Activated T-cell treated with anti-CD3 and anti-CD28 coated beads, Interleukin-2, amount 50 U/mL, for 72 hours (primary cell): ENCODE data around the gene TNFSF12. TPM values are rescaled to one million over a fixed set of nuclear protein-coding genes. Genes with fewer than 3 reads are reported as not detected.
A peak's percentile ranks its signal among the peaks of the same experiment; 100 is the strongest.

Experiments
- ATAC-seq, 2 donors: fragments of 150-1000 bp; cut with Tn5 transposase; replicated peaks in 1 of 2; 2 replicates each; pipeline ENCODE4 v1.10.0; 2021; ENCODE audit warnings: moderate library complexity in 2 of 2, mild to moderate bottlenecking in 1 of 2
- DNase-seq, 2 donors: peaks; one replicate each; pipeline ENCODE4 v3.0.0; 2021 to 2022; ENCODE audit warnings: mixed read lengths in 1 of 2
- H3K27ac Mint-ChIP-seq: one replicate; pipeline ENCODE4 v1.8.0; 2022; ENCODE audit warnings: mild to moderate bottlenecking, moderate library complexity, mixed read lengths
- H3K27me3 Mint-ChIP-seq: one replicate; pipeline ENCODE4 v1.8.0; 2022; ENCODE audit warnings: low read depth, mixed read lengths
- H3K36me3 Mint-ChIP-seq, 2 donors: one replicate each; pipeline ENCODE4 v1.8.0; 2022; ENCODE audit warnings: mixed read lengths in 2 of 2, mild to moderate bottlenecking in 1 of 2; ENCODE audit not compliant: insufficient read depth in 2 of 2
- H3K4me1 Mint-ChIP-seq: one replicate; pipeline ENCODE4 v1.8.0; 2022; ENCODE audit warnings: low read depth, mixed read lengths
- H3K4me3 Mint-ChIP-seq, 2 donors: one replicate each; pipeline ENCODE4 v1.8.0; 2022; ENCODE audit warnings: mild to moderate bottlenecking in 2 of 2, mixed read lengths in 2 of 2, moderate library complexity in 2 of 2
- H3K9me3 Mint-ChIP-seq, 2 donors: one replicate each; pipeline ENCODE4 v1.8.0; 2022; ENCODE audit warnings: mixed read lengths in 2 of 2
- total RNA-seq, 2 donors: library from RNA; stranded (reverse); gene quantifications; one replicate each; pipeline ENCODE4 v1.2.3, GENCODE V29; 2022

Gene TNFSF12
- total RNA-seq, 2 donors from 2014 or later = 23.2 to 25.5 TPM

DNA sequence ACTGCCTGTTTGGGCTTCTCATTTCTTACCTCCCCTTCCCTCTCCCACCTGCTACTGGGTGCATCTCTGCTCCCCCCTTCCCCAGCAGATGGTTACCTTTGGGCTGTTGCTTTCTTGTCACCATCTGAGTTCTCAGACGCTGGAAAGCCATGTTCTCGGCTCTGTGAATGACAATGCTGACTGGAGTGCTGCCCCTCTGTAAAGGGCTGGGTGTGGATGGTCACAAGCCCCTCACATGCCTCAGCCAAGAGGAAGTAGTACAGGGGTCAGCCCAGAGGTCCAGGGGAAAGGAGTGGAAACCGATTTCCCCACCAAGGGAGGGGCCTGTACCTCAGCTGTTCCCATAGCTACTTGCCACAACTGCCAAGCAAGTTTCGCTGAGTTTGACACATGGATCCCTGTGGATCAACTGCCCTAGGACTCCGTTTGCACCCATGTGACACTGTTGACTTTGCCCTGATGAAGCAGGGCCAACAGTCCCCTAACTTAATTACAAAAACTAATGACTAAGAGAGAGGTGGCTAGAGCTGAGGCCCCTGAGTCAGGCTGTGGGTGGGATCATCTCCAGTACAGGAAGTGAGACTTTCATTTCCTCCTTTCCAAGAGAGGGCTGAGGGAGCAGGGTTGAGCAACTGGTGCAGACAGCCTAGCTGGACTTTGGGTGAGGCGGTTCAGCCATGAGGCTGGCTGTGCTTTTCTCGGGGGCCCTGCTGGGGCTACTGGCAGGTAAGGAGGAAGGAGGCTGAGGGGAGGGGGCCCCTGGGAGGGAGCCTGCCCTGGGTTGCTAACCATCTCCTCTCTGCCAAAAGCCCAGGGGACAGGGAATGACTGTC, 30.4 kb downstream of the TNFSF12 start, which contains the start of gene CD68:
Gene CD68, plus strand, starts transcription at position 638 of the 833 bp plus-strand sequence. Its CDS starts 40 bp downstream, at position 678.
- Mint-ChIP-seq H3K4me1 (peaks cover 87% of the 10 kb centered on the region), H3K4me3 (peak within 1 kb of the TSS; percentile 52 to 83), H3K27ac (peak within 1 kb of the TSS; percentile 68), H3K36me3 (peaks cover 29 to 37% of the 10 kb centered on the region in 2 donors), H3K27me3 (no peaks in the 10 kb centered on the region), H3K9me3 (no peaks in the 10 kb centered on the region)
- peak; percentile 59 to 70 for ATAC-seq
- DNase-seq = peak; percentile 74 to 83

DNA sequence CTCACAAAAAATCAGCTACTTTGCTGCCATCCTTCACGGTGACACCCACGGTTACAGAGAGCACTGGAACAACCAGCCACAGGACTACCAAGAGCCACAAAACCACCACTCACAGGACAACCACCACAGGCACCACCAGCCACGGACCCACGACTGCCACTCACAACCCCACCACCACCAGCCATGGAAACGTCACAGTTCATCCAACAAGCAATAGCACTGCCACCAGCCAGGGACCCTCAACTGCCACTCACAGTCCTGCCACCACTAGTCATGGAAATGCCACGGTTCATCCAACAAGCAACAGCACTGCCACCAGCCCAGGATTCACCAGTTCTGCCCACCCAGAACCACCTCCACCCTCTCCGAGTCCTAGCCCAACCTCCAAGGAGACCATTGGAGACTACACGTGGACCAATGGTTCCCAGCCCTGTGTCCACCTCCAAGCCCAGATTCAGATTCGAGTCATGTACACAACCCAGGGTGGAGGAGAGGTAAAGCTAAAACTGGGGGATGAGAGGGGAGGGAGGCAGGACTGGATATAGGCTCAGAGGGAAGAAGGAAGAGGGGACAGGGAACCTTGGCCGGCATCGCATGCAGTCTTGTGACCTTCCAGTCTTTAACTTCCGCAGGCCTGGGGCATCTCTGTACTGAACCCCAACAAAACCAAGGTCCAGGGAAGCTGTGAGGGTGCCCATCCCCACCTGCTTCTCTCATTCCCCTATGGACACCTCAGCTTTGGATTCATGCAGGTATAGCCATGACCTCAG, 31.2 kb downstream of the TNFSF12 start:
- H3K4me3 Mint-ChIP-seq = peak overlapping the region; percentile 52 to 83
- peak in 1 of 2 donors; percentile 0 for ATAC-seq
- no peaks in the 10 kb centered on the region for H3K27me3 Mint-ChIP-seq
- H3K4me1 Mint-ChIP-seq = peaks cover 87% of the 10 kb centered on the region
- H3K9me3 Mint-ChIP-seq = no peaks in the 10 kb centered on the region
- DNase-seq = peak; percentile 50 to 51
- H3K27ac Mint-ChIP-seq = peak overlapping the region; percentile 68
- peaks cover 24 to 32% of the 10 kb centered on the region in 2 donors for H3K36me3 Mint-ChIP-seq

DNA sequence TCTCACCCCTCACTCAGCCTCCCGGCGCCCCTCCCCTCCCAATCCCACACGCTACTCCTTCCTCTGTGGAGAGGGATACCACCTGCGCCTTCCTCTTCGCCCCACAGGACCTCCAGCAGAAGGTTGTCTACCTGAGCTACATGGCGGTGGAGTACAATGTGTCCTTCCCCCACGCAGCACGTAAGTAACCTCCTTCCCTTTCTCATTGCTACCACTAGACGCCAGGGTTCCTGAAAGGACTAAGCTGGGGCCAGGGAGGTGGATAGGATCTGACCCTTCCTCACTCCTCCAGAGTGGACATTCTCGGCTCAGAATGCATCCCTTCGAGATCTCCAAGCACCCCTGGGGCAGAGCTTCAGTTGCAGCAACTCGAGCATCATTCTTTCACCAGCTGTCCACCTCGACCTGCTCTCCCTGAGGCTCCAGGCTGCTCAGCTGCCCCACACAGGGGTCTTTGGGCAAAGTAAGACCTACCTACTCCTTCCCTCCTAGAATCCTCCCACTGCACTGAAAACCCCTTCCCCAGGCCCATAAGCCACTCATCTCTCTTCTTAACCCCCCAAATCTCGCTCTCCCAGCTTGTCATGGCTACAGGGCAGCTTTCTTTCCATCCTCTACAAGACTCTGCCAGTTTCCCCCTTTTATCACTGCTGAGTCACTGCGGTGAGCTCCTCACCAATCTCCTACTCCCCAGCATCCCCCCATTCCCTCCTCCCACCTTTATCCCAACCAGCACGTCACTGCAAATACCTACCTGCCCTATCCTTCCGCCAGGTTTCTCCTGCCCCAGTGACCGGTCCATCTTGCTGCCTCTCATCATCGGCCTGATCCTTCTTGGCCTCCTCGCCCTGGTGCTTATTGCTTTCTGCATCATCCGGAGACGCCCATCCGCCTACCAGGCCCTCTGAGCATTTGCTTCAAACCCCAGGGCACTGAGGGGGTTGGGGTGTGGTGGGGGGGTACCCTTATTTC, 32.0 kb downstream of the TNFSF12 start:
- Mint-ChIP-seq H3K9me3 (no peaks in the 10 kb centered on the region), H3K4me3 (peak overlapping the region; percentile 16 to 47), H3K4me1 (peaks cover 87% of the 10 kb centered on the region), H3K27ac (peak overlapping the region; percentile 29), H3K27me3 (no peaks in the 10 kb centered on the region), H3K36me3 (peaks cover 20 to 27% of the 10 kb centered on the region in 2 donors)
- no peak for ATAC-seq
- no peak for DNase-seq

DNA sequence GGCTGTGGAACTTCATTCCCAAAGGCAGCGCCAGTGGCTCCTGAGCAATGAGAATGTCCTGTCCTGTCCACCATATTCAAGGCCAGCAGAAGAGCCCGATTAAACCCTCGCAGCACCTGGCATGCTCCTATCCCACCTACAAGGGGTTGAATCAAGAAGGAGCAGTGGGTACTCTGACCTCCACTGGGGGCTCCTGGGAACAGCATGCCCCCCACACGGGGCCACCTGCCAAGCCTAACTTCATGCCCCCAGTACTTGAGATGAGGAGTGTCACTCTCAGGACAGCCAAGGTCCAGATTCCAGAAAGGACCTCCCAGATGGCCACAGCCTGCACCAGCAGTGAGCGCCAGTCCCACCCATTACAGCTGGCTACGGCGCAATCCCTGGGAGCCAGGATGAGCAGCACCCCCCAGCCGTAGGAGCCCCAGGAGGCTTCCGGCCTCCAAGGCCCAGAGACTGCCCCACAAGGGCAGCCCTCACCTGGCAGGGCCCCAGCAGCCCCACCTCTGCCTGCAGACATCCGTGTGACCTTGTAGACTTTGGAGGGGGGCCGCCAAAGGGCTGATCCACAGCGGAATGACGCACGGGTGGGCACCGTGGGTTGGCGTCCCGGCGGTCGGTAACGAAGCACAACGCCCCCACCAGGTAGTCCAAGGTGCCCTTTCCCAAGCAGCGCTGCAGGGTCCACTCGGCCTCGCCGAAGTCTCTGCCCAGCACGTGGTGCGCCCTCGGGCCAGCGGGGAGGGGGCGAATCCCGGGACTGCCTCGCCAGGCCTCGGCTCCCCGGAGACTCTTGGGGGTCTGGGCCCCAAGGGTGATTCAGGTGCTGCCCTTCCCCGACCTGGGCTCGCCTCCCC, 33.8 kb downstream of the TNFSF12 start:
- DNase-seq = peak in 1 of 2 donors; percentile 15
- peak overlapping the region; percentile 95 for H3K27ac Mint-ChIP-seq
- no peak for ATAC-seq
- H3K36me3 Mint-ChIP-seq = peaks cover 17% of the 10 kb centered on the region in 2 donors
- H3K9me3 Mint-ChIP-seq = no peaks in the 10 kb centered on the region
- H3K27me3 Mint-ChIP-seq = no peaks in the 10 kb centered on the region
- peaks cover 73% of the 10 kb centered on the region for H3K4me1 Mint-ChIP-seq
- H3K4me3 Mint-ChIP-seq = peak overlapping the region; percentile 87 to 95

DNA sequence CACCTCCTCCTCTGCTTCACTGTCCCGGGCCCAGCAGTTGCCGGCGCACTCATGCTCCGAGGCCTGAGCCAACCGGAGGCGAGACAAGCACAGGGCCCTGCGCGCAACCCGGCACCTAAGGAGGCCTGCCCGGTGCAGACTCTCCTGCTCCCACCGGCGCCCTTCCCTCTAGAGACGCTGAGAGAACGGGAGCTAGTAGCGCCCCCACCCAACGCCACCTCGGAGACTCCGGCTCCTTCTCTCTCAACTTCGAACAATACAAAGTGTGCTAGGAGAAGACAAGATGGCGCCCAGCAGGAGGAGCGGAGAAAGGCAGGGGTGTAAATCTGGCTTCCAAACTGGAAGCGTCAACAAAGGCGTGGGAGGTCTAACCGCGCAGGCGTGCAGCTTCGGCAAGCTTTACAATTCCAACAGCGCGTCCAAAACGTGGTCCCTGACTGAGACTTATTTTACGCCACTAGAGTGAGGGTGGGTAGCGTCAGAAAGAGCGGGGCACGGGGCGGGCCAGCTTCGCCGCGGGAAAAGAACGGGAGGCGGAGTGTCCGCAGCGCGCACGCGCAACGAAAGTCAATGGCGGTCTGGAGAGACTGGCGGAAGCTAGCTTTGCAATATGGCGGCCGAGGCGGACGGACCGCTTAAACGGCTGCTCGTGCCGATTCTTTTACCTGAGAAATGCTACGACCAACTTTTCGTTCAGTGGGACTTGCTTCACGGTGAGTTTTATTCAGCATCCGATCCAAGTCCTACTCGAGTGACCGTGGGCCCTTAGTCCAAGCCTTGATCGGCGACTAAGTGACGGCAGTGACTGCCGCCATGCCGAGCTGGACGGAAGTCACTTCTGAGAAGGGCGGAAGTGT, 34.6 kb downstream of the TNFSF12 start, which contains the start of gene MPDU1:
Gene MPDU1, plus strand, starts transcription at position 600 of the 857 bp plus-strand sequence. Its CDS starts 11 bp downstream, at position 611.
- Mint-ChIP-seq H3K9me3 (no peaks in the 10 kb centered on the region), H3K4me3 (peak within 1 kb of the TSS; percentile 87 to 95), H3K4me1 (peaks cover 64% of the 10 kb centered on the region), H3K36me3 (peaks cover 13 to 16% of the 10 kb centered on the region in 2 donors), H3K27me3 (no peaks in the 10 kb centered on the region), H3K27ac (peak within 1 kb of the TSS; percentile 95)
- ATAC-seq = peak; percentile 62 to 71
- DNase-seq = peak; percentile 96

DNA sequence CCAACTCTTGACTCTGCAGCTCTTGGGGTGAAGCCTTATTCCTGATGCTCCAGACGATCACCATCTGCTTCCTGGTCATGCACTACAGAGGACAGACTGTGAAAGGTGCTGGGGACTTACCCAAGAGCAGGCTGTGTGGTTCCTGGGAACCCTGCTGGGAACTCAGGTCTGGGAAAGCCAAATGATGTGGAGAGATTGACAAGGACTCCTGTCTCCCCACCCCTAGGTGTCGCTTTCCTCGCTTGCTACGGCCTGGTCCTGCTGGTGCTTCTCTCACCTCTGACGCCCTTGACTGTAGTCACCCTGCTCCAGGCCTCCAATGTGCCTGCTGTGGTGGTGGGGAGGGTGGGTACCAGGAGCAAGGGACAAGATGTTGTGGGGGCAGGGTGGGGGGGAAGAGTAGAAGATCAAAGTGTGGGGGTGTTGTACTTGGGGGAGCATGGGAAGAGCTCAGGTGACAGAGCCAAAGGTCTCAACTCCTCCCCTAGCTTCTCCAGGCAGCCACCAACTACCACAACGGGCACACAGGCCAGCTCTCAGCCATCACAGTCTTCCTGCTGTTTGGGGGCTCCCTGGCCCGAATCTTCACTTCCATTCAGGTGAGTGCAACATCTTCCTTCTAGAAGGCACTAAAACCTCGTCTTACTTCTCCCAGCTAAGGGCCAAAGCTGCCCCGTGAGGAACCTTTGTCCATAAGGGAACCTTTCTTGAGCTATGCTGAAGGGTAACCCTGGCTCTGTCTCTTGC, 38.0 kb downstream of the TNFSF12 start:
- Mint-ChIP-seq H3K36me3 (peaks cover 8 to 10% of the 10 kb centered on the region in 2 donors), H3K27ac (peak overlapping the region; percentile 41), H3K9me3 (no peaks in the 10 kb centered on the region), H3K27me3 (no peaks in the 10 kb centered on the region), H3K4me3 (no peak overlapping the region), H3K4me1 (peaks cover 31% of the 10 kb centered on the region)
- DNase-seq = no peak
- ATAC-seq = no peak

DNA sequence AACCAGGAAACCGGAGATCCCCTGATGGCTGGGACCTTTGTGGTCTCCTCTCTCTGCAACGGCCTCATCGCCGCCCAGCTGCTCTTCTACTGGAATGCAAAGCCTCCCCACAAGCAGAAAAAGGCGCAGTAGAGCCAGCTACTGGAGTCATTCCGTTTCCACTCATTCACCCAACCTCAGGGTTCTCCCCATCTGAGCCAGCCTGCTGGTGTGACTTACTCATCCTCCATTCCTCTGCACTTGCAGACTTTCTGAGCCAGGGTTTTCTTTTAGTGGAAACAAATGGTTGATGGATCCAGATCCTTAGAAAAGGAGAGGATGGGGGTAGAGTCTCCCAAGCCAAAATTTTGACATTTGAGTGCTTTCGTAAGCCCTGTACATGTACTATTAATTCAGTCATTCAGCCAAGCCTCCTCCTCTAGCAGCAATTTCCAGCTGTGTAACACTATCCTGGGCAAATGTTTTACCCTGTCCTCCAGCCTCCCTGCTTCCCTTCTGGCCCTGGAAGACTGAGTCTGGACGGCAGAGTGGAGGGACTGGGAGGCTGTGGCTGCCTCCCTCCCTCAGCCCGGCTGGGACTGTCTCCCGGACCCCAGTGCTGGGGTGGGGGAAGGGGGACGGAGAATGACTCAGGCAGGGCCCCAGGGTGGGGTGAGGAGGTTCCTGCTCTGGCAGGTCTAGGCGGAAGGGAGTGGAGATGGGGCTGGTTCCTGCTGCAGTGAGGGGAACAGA, 38.7 kb downstream of the TNFSF12 start:
- Mint-ChIP-seq H3K27ac (peak overlapping the region; percentile 16), H3K9me3 (no peaks in the 10 kb centered on the region), H3K4me3 (no peak overlapping the region), H3K27me3 (no peaks in the 10 kb centered on the region), H3K36me3 (peaks cover 5 to 7% of the 10 kb centered on the region in 2 donors), H3K4me1 (peaks cover 24% of the 10 kb centered on the region)
- no peak for ATAC-seq
- no peak for DNase-seq

DNA sequence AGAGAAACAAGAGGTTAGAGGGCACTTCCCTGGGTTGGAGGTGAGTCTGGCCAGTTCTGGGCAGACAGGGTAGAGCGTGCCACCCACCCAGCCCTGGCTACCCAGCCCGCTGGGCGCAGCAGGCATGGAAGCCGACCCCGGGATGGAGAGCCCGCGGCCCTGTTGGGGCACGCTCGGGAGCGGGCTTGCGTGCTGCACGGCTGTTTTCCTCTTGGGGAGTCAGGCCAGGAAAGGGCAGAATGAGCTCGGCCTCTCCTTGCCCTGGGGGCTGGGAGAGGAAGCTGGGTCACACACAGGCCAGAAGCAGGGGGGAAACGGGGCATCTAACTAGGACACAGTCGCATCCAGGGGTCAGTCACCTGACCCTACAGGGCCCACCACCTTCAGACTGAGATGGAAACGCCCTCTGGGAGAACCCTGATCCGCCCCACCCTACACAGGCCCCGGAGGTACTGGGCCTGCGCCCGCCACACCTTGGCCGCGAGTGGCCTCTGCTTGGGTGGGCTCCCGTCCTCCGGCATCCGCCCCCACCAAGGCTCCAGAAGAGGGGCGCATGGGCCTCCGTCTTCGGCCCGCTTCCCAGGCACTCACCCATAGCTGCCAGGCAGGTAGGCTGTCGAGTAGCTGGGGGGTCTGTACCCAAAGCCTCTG, 39.8 kb downstream of the TNFSF12 start:
- Mint-ChIP-seq H3K36me3 (peaks cover 5 to 7% of the 10 kb centered on the region in 2 donors), H3K9me3 (no peaks in the 10 kb centered on the region), H3K4me1 (peaks cover 19% of the 10 kb centered on the region), H3K27ac (no peak overlapping the region), H3K27me3 (no peaks in the 10 kb centered on the region), H3K4me3 (no peak overlapping the region)
- no peak for DNase-seq
- ATAC-seq = no peak

DNA sequence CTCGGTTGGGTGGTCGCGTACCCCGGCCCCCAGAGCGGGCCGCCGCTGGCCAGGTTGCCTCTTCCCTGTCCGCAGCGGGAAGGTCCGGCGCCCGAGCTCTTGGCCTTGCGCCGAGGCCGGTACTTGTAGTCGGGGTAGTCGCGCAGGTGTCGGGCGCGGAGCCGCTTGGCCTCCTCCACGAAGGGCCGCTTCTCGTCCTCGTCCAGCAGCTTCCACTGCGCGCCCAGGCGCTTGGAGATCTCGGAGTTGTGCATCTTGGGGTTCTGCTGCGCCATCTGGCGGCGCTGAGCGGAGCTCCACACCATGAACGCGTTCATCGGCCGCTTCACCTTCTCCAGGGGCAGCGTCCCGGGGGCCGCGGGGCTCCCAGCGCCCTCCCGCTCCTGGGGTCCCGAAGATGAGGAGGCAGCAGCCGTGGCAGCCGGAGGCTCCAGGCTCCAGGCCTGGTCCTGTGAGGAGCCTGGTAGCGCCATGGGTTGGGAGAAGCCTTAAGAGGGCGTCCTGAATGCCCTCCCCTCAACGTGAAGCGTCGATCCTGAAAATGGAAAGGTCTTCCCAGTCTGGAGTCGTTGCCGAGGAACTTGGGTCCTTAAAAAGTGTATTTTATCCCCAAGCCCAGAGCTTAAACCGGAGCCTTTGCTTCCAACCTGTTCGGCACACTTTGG, 40.5 kb downstream of the TNFSF12 start:
- DNase-seq (peak; percentile 68 to 72), ATAC-seq (peak; percentile 65 to 69)
- H3K36me3 Mint-ChIP-seq = peaks cover 2 to 11% of the 10 kb centered on the region in 2 donors
- H3K27me3 Mint-ChIP-seq = no peaks in the 10 kb centered on the region
- no peak overlapping the region for H3K4me3 Mint-ChIP-seq
- peaks cover 17% of the 10 kb centered on the region for H3K4me1 Mint-ChIP-seq
- no peaks in the 10 kb centered on the region for H3K9me3 Mint-ChIP-seq
- no peak overlapping the region for H3K27ac Mint-ChIP-seq
